ENCODE results near the gene FBXO21.

FBXO21 gene

DNA sequence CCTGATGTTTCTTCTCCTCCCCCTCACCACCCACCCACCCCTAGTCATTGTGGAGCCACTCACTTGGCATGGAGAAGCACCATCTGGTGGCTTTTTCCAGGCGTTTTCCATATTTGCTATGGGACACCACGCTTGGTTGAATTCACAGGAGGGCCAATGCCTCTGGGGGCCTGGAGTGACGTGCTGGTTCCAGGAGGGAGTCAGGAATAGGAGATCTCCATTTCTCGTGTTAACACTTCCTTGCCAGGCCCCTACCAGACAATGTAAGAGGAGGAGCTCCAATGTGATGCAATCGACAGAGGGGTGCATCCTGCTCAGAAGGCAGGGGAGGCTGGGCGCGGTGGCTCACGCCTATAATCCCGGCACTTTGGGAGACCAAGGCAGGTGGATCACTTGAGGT, 69.5 kb downstream of the FBXO21 start:
- DNase-seq (ENCODE audit: low read depth, low spot score) = no peak
- ChIA-PET POLR2A (interaction anchor here (0.6 kb wide), 1 partner anchor 138 kb away, joined by 3 read pairs; no protein-coding TSS in a partner anchor), CTCF (interaction anchor here (1.2 kb wide), 1 partner anchor 15 kb away, joined by 3 read pairs; no protein-coding TSS in a partner anchor)
- no peak for TF ChIP-seq CTCF (IDR thresholded peaks at IDR 0.05; ENCODE audit: insufficient read depth, low read length, missing control alignments)
- H3K4me3 ChIP-seq (ENCODE audit: low read depth, low read length) = no peak overlapping the region

DNA sequence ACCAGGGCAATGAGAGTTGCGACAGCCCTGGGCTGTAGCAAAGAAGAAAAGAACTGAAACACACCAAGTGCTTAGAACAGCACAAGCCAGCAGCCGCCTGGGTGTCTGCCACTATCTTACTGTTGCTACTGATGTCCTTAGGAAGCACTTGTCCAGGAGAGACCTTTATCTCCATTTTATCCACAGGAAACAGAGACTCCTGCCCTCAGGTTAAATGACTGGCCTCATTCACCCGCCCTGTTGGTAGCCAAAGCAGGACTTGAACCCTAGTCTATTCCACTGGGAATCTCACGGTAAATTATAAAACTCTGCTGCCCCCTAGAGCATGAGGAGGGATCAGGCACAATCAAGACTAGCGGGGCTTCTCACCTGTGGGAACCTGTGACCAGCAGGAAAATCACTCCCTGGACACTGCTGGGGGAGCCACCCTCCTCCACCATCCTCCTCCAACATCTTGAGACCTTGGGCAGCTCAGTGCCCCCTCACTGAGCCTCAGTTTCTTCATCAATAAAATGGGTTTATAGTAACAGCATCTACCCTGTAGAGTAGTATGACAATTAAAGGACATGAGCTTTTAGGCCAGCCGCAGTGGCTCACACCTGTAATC, 70.6 kb downstream of the FBXO21 start:
- POLR2A ChIA-PET = interaction anchor here (0.6 kb wide), 1 partner anchor 137 kb away, joined by 3 read pairs; no protein-coding TSS in a partner anchor
- no peak for DNase-seq (ENCODE audit: low read depth, low spot score)

GRCh38 chr12:117118838-117119591, 71.3 kb downstream of the FBXO21 start:
- H3K4me3 ChIP-seq (ENCODE audit: low read depth, low read length) = no peak overlapping the region
- ChIA-PET POLR2A (no interaction called here), CTCF (interaction anchor here (0.9 to 1.2 kb wide), 2 partner anchors 13 to 95 kb away, joined by 3 to 5 read pairs; no protein-coding TSS in a partner anchor)
- no peak for TF ChIP-seq CTCF (IDR thresholded peaks at IDR 0.05; ENCODE audit: insufficient read depth, low read length, missing control alignments)
- DNase-seq (ENCODE audit: low read depth, low spot score) = no peak

More for the DNA sequence above, 70.6 kb downstream of the FBXO21 start:
- CTCF ChIA-PET = interaction anchor here (0.9 to 1.2 kb wide), 2 partner anchors 13 to 96 kb away, joined by 3 to 5 read pairs; no protein-coding TSS in a partner anchor
- TF ChIP-seq CTCF (IDR thresholded peaks at IDR 0.05; ENCODE audit: insufficient read depth, low read length, missing control alignments) = peak; percentile 14
- H3K4me3 ChIP-seq (ENCODE audit: low read depth, low read length) = no peak overlapping the region

GRCh38 chr12:117114784-117115183, 75.5 kb downstream of the FBXO21 start:
- ChIA-PET POLR2A (no interaction called here), CTCF (no interaction called here)
- DNase-seq (ENCODE audit: low read depth, low spot score) = no peak
- no peak overlapping the region for H3K4me3 ChIP-seq (ENCODE audit: low read depth, low read length)
- TF ChIP-seq CTCF (IDR thresholded peaks at IDR 0.05; ENCODE audit: insufficient read depth, low read length, missing control alignments) = no peak

GRCh38 chr12:117113231-117113630, 77.0 kb downstream of the FBXO21 start:
- DNase-seq (ENCODE audit: low read depth, low spot score) = no peak
- TF ChIP-seq CTCF (IDR thresholded peaks at IDR 0.05; ENCODE audit: insufficient read depth, low read length, missing control alignments) = no peak
- H3K4me3 ChIP-seq (ENCODE audit: low read depth, low read length) = no peak overlapping the region
- ChIA-PET POLR2A (no interaction called here), CTCF (no interaction called here)

DNA sequence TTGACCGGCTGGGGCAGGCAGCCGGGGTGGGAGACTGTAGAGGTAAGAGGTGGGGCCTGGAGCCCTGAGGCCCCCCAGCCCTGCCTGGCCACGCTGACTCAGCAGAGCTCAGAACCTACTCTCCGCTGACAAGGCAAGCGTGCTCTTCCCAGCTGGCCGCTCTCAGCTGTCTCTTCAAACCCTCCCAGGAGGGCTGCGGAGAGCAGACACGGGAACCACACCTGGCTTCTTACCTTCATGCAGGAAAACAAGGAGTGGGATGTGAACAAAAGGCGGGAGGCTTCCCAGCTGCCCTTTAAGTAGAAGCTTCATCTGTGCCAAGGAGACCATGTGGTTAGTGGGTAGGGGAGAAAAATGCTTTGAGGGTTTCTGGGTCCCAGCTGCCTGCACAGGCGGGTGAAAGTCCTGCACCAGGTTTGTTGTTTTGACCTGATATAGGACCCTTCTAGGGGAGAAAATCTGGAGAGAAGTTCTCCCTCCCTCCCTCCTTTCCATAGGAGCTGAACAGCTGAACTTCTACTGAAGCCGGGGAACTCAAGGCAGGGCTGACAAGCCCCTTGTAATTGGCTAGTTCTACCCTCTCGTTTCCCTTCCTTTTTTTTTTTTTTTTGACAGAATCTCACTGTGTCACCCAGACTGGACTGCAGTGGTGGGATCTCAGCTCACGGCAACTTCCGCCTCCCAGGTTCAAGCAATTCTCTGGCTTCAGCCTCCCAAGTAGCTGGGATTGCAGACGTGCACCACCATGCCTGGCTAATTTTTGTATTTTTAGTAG, 78.3 kb downstream of the FBXO21 start:
- CTCF ChIA-PET = no interaction called here
- POLR2A ChIA-PET = no interaction called here

More for the DNA sequence above, 78.3 kb downstream of the FBXO21 start:
- DNase-seq (ENCODE audit: low read depth, low spot score) = no peak
- no peak overlapping the region for H3K4me3 ChIP-seq (ENCODE audit: low read depth, low read length)
- no peak for TF ChIP-seq CTCF (IDR thresholded peaks at IDR 0.05; ENCODE audit: insufficient read depth, low read length, missing control alignments)

Measured in AG04449 (cell line).